ENCODE measurements around the gene ENTHD1. TPM values are rescaled to one million over a fixed set of nuclear protein-coding genes. Genes with fewer than 3 reads are reported as not detected.

The ENTHD1 gene
- total RNA-seq, 1 experiment from 2014 or later: not detected

- Mint-ChIP-seq H3K9me3 (no peaks in the 10 kb centered on the region; a peak in 1 of 5 replicates), H3K4me3 (no peak overlapping the region)
- WGBS (ENCODE audit: extremely low coverage, insufficient read length, low lambda C conversion rate): no CpG with 5 or more reads among the region's 10 CpGs
These were observed 157.8 kb downstream of the ENTHD1 start for GRCh38 chr22:39735776-39736175.

More at GRCh38 chr22:39735776-39736175, 157.8 kb downstream of the ENTHD1 start:
- H3K4ac ChIP-seq (ENCODE audit: low read depth, low read length): no peak overlapping the region
- no peak overlapping the region for H3K56ac ChIP-seq (ENCODE audit: insufficient read length, low read depth, low read length)
- Mint-ChIP-seq H3K27me3 (ENCODE audit: low read depth) (peaks cover 2% of the 10 kb centered on the region), H3K27ac (no peak overlapping the region; a peak in 1 of 7 replicates), H3K4me1 (peaks cover 18% of the 10 kb centered on the region in 2 experiments), H3K36me3 (ENCODE audit: insufficient read depth in 1 of 3, low read depth in 3 of 3) (no peaks in the 10 kb centered on the region)
- H3K9me3 ChIP-seq (ENCODE audit: control insufficient read depth, low read depth, low read length): no peaks in the 10 kb centered on the region
- no peak overlapping the region for H2BK12ac ChIP-seq (ENCODE audit: insufficient read length, low read depth, low read length)
- H2AFZ ChIP-seq (ENCODE audit: low read length): no peak overlapping the region
- H4K5ac ChIP-seq (ENCODE audit: insufficient read length, low read depth, low read length): no peak overlapping the region
- H3K79me2 ChIP-seq (ENCODE audit: insufficient read depth, low read length): no peaks in the 10 kb centered on the region
- H4K91ac ChIP-seq (ENCODE audit: insufficient read length, low read depth, low read length): no peak overlapping the region
- no peaks in the 10 kb centered on the region for H3K27me3 ChIP-seq (ENCODE audit: insufficient read depth, low read length)
- no peak overlapping the region for H3K27ac ChIP-seq (ENCODE audit: insufficient read length, low read depth, low read length)
- H2BK5ac ChIP-seq (ENCODE audit: insufficient read length, low read length): no peak overlapping the region
- no peak overlapping the region for H3K4me2 ChIP-seq (ENCODE audit: insufficient read depth, insufficient read length, low read length)
- no peak overlapping the region for H3T11ph ChIP-seq (ENCODE audit: low read length)
- no peak overlapping the region for H4K8ac ChIP-seq (replicated peaks; ENCODE audit: insufficient read length, low read depth, low read length)
- no peak overlapping the region for H2BK20ac ChIP-seq (ENCODE audit: low read depth, low read length, poor library complexity, severe bottlenecking)
- no peak overlapping the region for H2BK15ac ChIP-seq (ENCODE audit: low read depth, low read length)
- no peaks in the 10 kb centered on the region for H3K23me2 ChIP-seq (ENCODE audit: insufficient read length, low read depth, low read length, poor library complexity, severe bottlenecking)
- DNase-seq: no peak
- H2AK5ac ChIP-seq (ENCODE audit: insufficient read length, low read length): no peak overlapping the region
- no peak overlapping the region for H3K23ac ChIP-seq (ENCODE audit: insufficient read length, low read depth, low read length)
- no peaks in the 10 kb centered on the region for H4K20me1 ChIP-seq (ENCODE audit: control insufficient read depth, insufficient read depth, insufficient read length)
- no peaks in the 10 kb centered on the region; the same call in 1 of the 2 replicates for H3K4me1 ChIP-seq (ENCODE audit: insufficient read depth, low read length)
- no peak for TF ChIP-seq CTCF (conservative IDR thresholded peaks at IDR 0.05)
- H3K9ac ChIP-seq (ENCODE audit: extremely low read depth, insufficient read length, low read length): no peak overlapping the region
- H3K79me1 ChIP-seq (ENCODE audit: insufficient read depth, low read depth, low read length, poor library complexity, severe bottlenecking): no peaks in the 10 kb centered on the region
- no peak overlapping the region for H3K14ac ChIP-seq (ENCODE audit: insufficient read depth, low read length)
- no peak overlapping the region for H2BK120ac ChIP-seq (ENCODE audit: low read depth, low read length, poor library complexity, severe bottlenecking)
- H3K18ac ChIP-seq (ENCODE audit: insufficient read length, low read depth, low read length): no peak overlapping the region
